CD4-positive, alpha-beta T cell treated with Interferon gamma for 1 hour (primary cell): ENCODE measurements around the gene SURF2.
A peak's percentile ranks its signal among the peaks of the same experiment; 100 is the strongest.
"Not testable (repeated sequence)": the region's sequence is repeated elsewhere in the genome, so short reads cannot be mapped to it uniquely, and the experiment has no call there.

Source experiments
- DNase-seq: peaks from one replicate; pipeline ENCODE4 v3.0.0-alpha.2; 2020

Gene SURF2

GRCh38 chr9:133379153-133380086 lies 23.1 kb downstream of the SURF2 start:
- DNase-seq, result no peak

- no peak for DNase-seq
These were observed 24.4 kb downstream of the SURF2 start for GRCh38 chr9:133380734-133381133.

- DNase-seq, result no peak
These were observed 26.3 kb downstream of the SURF2 start for GRCh38 chr9:133382507-133383141.

- no peak for DNase-seq
These were observed 27.1 kb downstream of the SURF2 start for GRCh38 chr9:133383438-133383837.

GRCh38 chr9:133384736-133385321 lies 28.5 kb downstream of the SURF2 start:
- DNase-seq, result no peak

- no peak for DNase-seq
These were observed 29.1 kb downstream of the SURF2 start for GRCh38 chr9:133385452-133385851.

GRCh38 chr9:133386338-133386737 lies 30.0 kb downstream of the SURF2 start:
- DNase-seq, result no peak

GRCh38 chr9:133387680-133388079 lies 31.3 kb downstream of the SURF2 start:
- no peak for DNase-seq

- no peak for DNase-seq
These were observed 32.7 kb downstream of the SURF2 start for GRCh38 chr9:133389025-133389557.

- DNase-seq, result no peak
These were observed 33.2 kb downstream of the SURF2 start for GRCh38 chr9:133389562-133389961.

GRCh38 chr9:133390713-133391112 lies 34.4 kb downstream of the SURF2 start:
- no peak for DNase-seq

- not testable (repeated sequence) for DNase-seq
These were observed 35.1 kb downstream of the SURF2 start for GRCh38 chr9:133391449-133391848.

GRCh38 chr9:133392308-133392707 lies 36.0 kb downstream of the SURF2 start:
- not testable (repeated sequence) for DNase-seq

- no peak for DNase-seq
These were observed 37.0 kb downstream of the SURF2 start for GRCh38 chr9:133393399-133393798.

- DNase-seq, result no peak
These were observed 38.4 kb downstream of the SURF2 start for GRCh38 chr9:133394687-133395271.

- no peak for DNase-seq
These were observed 40.6 kb downstream of the SURF2 start for GRCh38 chr9:133396952-133397351.

- DNase-seq, result no peak
These were observed 41.0 kb downstream of the SURF2 start for GRCh38 chr9:133397370-133397769.

GRCh38 chr9:133397895-133398294 lies 41.5 kb downstream of the SURF2 start:
- no peak for DNase-seq

- no peak for DNase-seq
These were observed 43.9 kb downstream of the SURF2 start for GRCh38 chr9:133400292-133400691.

- DNase-seq, result no peak
These were observed 45.2 kb downstream of the SURF2 start for GRCh38 chr9:133401588-133401987.

- no peak for DNase-seq
These were observed 46.3 kb downstream of the SURF2 start for GRCh38 chr9:133402689-133403088.

- DNase-seq, result peak; percentile 48
These were observed 47.6 kb downstream of the SURF2 start for GRCh38 chr9:133403766-133404453.
